GM23338 (cell line): Measurements from ENCODE around the gene OTOG. TPM values are rescaled to one million over a fixed set of nuclear protein-coding genes. Genes with fewer than 3 reads are reported as not detected.

Source experiments
- ATAC-seq: fragments of 200-7000 bp; cut with Tn5 transposase; 3 replicates; pipeline ENCODE4 v1.9.1; 2020
- DNase-seq: peaks from one replicate; pipeline ENCODE4 v3.0.0-alpha.2; 2015; ENCODE audit warnings: low spot score
- H2AFZ ChIP-seq: fragments of 200-600 bp; sonication (generic); 2 replicates; pipeline ENCODE4 v1.8.0; 2016; ENCODE audit warnings: antibody characterized with exemption, mild to moderate bottlenecking, moderate library complexity
- H3F3A ChIP-seq: fragments of 200-600 bp; sonication (generic); replicated peaks from 2 replicates; pipeline ENCODE4 v1.8.0; 2017; ENCODE audit warnings: antibody characterized with exemption, mixed run types, low read depth
- H3K27ac ChIP-seq: fragments of 200-600 bp; sonication (generic); 2 replicates; pipeline ENCODE4 v1.6.1; 2016; ENCODE audit warnings: low read depth
- H3K27me3 ChIP-seq: fragments of 200-600 bp; sonication (generic); 2 replicates; pipeline ENCODE4 v1.8.0; 2016; ENCODE audit warnings: mild to moderate bottlenecking, mixed run types, moderate library complexity; ENCODE audit not compliant: insufficient read depth
- H3K36me3 ChIP-seq: fragments of 200-600 bp; sonication (generic); 2 replicates; pipeline ENCODE4 v1.8.0; 2016; ENCODE audit warnings: mild to moderate bottlenecking; ENCODE audit not compliant: insufficient read depth
- H3K4me1 ChIP-seq: fragments of 200-600 bp; sonication (generic); 2 replicates; pipeline ENCODE4 v1.8.0; 2016; ENCODE audit warnings: mild to moderate bottlenecking, moderate library complexity; ENCODE audit not compliant: insufficient read depth
- H3K4me2 ChIP-seq: fragments of 200-600 bp; sonication (generic); 2 replicates; pipeline ENCODE4 v1.7.1; 2017; ENCODE audit warnings: mixed run types
- H3K4me3 ChIP-seq: fragments of 200-600 bp; sonication (generic); 2 replicates; pipeline ENCODE4 v1.6.1; 2016; ENCODE audit warnings: mixed run types
- H3K79me2 ChIP-seq: fragments of 200-600 bp; sonication (generic); replicated peaks from 2 replicates; pipeline ENCODE4 v1.8.0; 2017; ENCODE audit warnings: mild to moderate bottlenecking; ENCODE audit not compliant: insufficient read depth
- H3K9me2 ChIP-seq: fragments of 200-600 bp; sonication (generic); 2 replicates; pipeline ENCODE4 v1.8.0; 2017; ENCODE audit not compliant: insufficient read depth
- H4K20me1 ChIP-seq: fragments of 200-600 bp; sonication (generic); replicated peaks from 2 replicates; pipeline ENCODE4 v1.8.0; 2017; ENCODE audit warnings: mild to moderate bottlenecking; ENCODE audit not compliant: insufficient read depth
- H3K27ac Mint-ChIP-seq: 2 replicates; pipeline ENCODE4 v1.8.0; 2020; ENCODE audit warnings: inconsistent platforms, mild to moderate bottlenecking, moderate library complexity, mixed read lengths
- H3K27me3 Mint-ChIP-seq: 3 replicates; pipeline ENCODE4 v1.8.0; 2022; ENCODE audit warnings: low read depth, mild to moderate bottlenecking, moderate library complexity, mixed read lengths, inconsistent platforms; ENCODE audit not compliant: insufficient read depth, poor library complexity
- H3K36me3 Mint-ChIP-seq: 3 replicates; pipeline ENCODE4 v1.8.0; 2021; ENCODE audit warnings: low read depth, mild to moderate bottlenecking, inconsistent platforms, moderate library complexity, mixed read lengths
- H3K4me1 Mint-ChIP-seq: 3 replicates; pipeline ENCODE4 v1.8.0; 2020; ENCODE audit warnings: mild to moderate bottlenecking, inconsistent platforms, mixed read lengths
- H3K4me3 Mint-ChIP-seq: 3 replicates; pipeline ENCODE4 v1.8.0; 2021; ENCODE audit warnings: moderate library complexity, mild to moderate bottlenecking, inconsistent platforms, mixed read lengths
- H3K9me3 Mint-ChIP-seq: 3 replicates; pipeline ENCODE4 v1.8.0; 2020; ENCODE audit warnings: moderate library complexity, mild to moderate bottlenecking, inconsistent platforms, mixed read lengths
- CREB1 ChIP-seq: fragments of 250-450 bp; sonication (Bioruptor Pico); IDR thresholded peaks from 2 replicates; pipeline ENCODE4 v1.5.0; 2020; ENCODE audit warnings: low read depth, mild to moderate bottlenecking, moderate library complexity
- EZH2phosphoT487 ChIP-seq: fragments of 200-600 bp; sonication (generic); IDR thresholded peaks from one replicate; pipeline ENCODE4 v1.8.1; 2018; ENCODE audit warnings: antibody characterized with exemption; ENCODE audit not compliant: unreplicated experiment
- JUNB ChIP-seq: IDR thresholded peaks from one replicate; pipeline ENCODE4 v1.6.1; 2016; ENCODE audit warnings: antibody characterized with exemption; ENCODE audit not compliant: unreplicated experiment
- ZNF114 ChIP-seq: fragments of 250-450 bp; sonication (Bioruptor Pico); IDR thresholded peaks from 2 replicates; pipeline ENCODE4 v1.5.0; 2020; ENCODE audit warnings: mild to moderate bottlenecking, moderate library complexity
- ZNF331 ChIP-seq: fragments of 250-450 bp; sonication (Bioruptor Pico); IDR thresholded peaks from 2 replicates; pipeline ENCODE4 v1.5.0; 2020; ENCODE audit warnings: low read depth, mild to moderate bottlenecking, moderate library complexity
- polyA plus RNA-seq: library from polyadenylated mRNA; unstranded; fragments of >200 nt; fragmentation: Nextera tagmentation; extraction: Ambion mirVana; gene quantifications from 2 replicates; pipeline ENCODE4 v1.2.1, GENCODE V29; 2016
- total RNA-seq: library from RNA; depleted of rRNA; stranded (reverse); fragments of >200 nt; shearing (Covaris generic); gene quantifications from 2 replicates; pipeline ENCODE4 v1.2.3, GENCODE V29; 2014
- TF ChIP-seq, protein P1 (sequence below): IDR thresholded peaks from 2 replicates; pipeline ENCODE4 v1.6.1; 2016; ENCODE audit warnings: antibody characterized with exemption
- TF ChIP-seq, protein P2 (sequence below): fragments of 250-450 bp; sonication (Bioruptor Pico); IDR thresholded peaks from 2 replicates; pipeline ENCODE4 v1.5.0; 2020; ENCODE audit warnings: mild to moderate bottlenecking, moderate library complexity

Gene OTOG
- total and polyA plus RNA-seq, 2 experiments from 2014 or later = 0.40 to 0.52 TPM

GRCh38 chr11:17639091-17639490 is 92.0 kb downstream of the OTOG start (continued):
- TF ChIP-seq, protein P1, sequence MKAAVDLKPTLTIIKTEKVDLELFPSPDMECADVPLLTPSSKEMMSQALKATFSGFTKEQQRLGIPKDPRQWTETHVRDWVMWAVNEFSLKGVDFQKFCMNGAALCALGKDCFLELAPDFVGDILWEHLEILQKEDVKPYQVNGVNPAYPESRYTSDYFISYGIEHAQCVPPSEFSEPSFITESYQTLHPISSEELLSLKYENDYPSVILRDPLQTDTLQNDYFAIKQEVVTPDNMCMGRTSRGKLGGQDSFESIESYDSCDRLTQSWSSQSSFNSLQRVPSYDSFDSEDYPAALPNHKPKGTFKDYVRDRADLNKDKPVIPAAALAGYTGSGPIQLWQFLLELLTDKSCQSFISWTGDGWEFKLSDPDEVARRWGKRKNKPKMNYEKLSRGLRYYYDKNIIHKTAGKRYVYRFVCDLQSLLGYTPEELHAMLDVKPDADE = no peak
- TF ChIP-seq CREB1 (CRISPR knock-in tag) = no peak

DNA sequence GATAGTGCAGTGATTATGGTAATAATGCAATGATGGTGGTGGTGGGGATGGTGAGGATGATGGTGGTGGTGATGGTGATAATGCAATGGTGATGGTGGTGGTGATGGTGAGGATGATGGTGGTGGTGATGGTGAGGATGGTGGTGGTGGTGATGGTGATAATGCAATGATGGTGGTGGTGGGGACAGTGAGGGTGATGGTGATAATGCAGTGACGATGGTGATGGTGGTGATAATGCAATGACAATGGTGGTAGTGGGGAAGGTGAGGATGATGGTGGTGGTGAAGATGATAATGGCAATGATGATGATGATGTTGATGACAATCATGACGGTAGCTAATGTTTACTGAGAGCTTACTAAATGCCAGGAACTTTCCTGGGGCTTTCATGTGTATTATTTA is 92.7 kb downstream of the OTOG start:
- TF ChIP-seq JUNB = no peak
- TF ChIP-seq, protein P1 = no peak
- TF ChIP-seq ZNF114 = no peak
- TF ChIP-seq, protein P2, sequence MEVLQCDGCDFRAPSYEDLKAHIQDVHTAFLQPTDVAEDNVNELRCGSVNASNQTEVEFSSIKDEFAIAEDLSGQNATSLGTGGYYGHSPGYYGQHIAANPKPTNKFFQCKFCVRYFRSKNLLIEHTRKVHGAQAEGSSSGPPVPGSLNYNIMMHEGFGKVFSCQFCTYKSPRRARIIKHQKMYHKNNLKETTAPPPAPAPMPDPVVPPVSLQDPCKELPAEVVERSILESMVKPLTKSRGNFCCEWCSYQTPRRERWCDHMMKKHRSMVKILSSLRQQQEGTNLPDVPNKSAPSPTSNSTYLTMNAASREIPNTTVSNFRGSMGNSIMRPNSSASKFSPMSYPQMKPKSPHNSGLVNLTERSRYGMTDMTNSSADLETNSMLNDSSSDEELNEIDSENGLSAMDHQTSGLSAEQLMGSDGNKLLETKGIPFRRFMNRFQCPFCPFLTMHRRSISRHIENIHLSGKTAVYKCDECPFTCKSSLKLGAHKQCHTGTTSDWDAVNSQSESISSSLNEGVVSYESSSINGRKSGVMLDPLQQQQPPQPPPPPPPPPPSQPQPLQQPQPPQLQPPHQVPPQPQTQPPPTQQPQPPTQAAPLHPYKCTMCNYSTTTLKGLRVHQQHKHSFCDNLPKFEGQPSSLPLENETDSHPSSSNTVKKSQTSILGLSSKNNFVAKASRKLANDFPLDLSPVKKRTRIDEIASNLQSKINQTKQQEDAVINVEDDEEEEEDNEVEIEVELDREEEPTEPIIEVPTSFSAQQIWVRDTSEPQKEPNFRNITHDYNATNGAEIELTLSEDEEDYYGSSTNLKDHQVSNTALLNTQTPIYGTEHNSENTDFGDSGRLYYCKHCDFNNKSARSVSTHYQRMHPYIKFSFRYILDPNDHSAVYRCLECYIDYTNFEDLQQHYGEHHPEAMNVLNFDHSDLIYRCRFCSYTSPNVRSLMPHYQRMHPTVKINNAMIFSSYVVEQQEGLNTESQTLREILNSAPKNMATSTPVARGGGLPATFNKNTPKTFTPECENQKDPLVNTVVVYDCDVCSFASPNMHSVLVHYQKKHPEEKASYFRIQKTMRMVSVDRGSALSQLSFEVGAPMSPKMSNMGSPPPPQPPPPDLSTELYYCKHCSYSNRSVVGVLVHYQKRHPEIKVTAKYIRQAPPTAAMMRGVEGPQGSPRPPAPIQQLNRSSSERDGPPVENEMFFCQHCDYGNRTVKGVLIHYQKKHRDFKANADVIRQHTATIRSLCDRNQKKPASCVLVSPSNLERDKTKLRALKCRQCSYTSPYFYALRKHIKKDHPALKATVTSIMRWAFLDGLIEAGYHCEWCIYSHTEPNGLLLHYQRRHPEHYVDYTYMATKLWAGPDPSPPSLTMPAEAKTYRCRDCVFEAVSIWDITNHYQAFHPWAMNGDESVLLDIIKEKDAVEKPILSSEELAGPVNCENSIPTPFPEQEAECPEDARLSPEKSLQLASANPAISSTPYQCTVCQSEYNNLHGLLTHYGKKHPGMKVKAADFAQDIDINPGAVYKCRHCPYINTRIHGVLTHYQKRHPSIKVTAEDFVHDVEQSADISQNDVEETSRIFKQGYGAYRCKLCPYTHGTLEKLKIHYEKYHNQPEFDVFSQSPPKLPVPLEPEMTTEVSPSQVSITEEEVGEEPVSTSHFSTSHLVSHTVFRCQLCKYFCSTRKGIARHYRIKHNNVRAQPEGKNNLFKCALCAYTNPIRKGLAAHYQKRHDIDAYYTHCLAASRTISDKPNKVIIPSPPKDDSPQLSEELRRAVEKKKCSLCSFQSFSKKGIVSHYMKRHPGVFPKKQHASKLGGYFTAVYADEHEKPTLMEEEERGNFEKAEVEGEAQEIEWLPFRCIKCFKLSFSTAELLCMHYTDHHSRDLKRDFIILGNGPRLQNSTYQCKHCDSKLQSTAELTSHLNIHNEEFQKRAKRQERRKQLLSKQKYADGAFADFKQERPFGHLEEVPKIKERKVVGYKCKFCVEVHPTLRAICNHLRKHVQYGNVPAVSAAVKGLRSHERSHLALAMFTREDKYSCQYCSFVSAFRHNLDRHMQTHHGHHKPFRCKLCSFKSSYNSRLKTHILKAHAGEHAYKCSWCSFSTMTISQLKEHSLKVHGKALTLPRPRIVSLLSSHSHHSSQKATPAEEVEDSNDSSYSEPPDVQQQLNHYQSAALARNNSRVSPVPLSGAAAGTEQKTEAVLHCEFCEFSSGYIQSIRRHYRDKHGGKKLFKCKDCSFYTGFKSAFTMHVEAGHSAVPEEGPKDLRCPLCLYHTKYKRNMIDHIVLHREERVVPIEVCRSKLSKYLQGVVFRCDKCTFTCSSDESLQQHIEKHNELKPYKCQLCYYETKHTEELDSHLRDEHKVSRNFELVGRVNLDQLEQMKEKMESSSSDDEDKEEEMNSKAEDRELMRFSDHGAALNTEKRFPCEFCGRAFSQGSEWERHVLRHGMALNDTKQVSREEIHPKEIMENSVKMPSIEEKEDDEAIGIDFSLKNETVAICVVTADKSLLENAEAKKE (CRISPR knock-in tag) = no peak
- no peak for TF ChIP-seq EZH2phosphoT487
- no peak for TF ChIP-seq ZNF331 (CRISPR knock-in tag)
- TF ChIP-seq CREB1 (CRISPR knock-in tag) = no peak
- no peak overlapping the region for H3K27ac Mint-ChIP-seq

More for the DNA sequence above, 92.7 kb downstream of the OTOG start:
- no peaks in the 10 kb centered on the region for H3F3A ChIP-seq
- H3K4me1 ChIP-seq = no peaks in the 10 kb centered on the region
- DNase-seq = no peak
- no peaks in the 10 kb centered on the region for H3K27me3 ChIP-seq
- H3K36me3 ChIP-seq = no peaks in the 10 kb centered on the region
- no peak for ATAC-seq
- H3K4me3 ChIP-seq = no peak overlapping the region
- no peak overlapping the region for H3K4me2 ChIP-seq
- no peaks in the 10 kb centered on the region for H3K36me3 Mint-ChIP-seq
- H3K9me3 Mint-ChIP-seq = no peaks in the 10 kb centered on the region
- no peak overlapping the region for H2AFZ ChIP-seq
- no peaks in the 10 kb centered on the region for H3K4me1 Mint-ChIP-seq
- no peak overlapping the region for H3K27ac ChIP-seq
- no peaks in the 10 kb centered on the region for H4K20me1 ChIP-seq
- no peak overlapping the region for H3K4me3 Mint-ChIP-seq
- H3K27me3 Mint-ChIP-seq = peaks cover 4% of the 10 kb centered on the region
- 0 out of 2 replicates have a peak, but pooled peaks cover 3% of the 10 kb centered on the region for H3K9me2 ChIP-seq
- no peaks in the 10 kb centered on the region for H3K79me2 ChIP-seq
